ENCODE measurements around the gene LRRC26. TPM values are rescaled to one million over a fixed set of nuclear protein-coding genes. Genes with fewer than 3 reads are reported as not detected.

LRRC26 gene
- total and polyA plus RNA-seq, 2 donors (not counting 3 experiments of a cell fraction or from before 2014, with no cell fraction given): 0.08 TPM; not detected in 1

DNA sequence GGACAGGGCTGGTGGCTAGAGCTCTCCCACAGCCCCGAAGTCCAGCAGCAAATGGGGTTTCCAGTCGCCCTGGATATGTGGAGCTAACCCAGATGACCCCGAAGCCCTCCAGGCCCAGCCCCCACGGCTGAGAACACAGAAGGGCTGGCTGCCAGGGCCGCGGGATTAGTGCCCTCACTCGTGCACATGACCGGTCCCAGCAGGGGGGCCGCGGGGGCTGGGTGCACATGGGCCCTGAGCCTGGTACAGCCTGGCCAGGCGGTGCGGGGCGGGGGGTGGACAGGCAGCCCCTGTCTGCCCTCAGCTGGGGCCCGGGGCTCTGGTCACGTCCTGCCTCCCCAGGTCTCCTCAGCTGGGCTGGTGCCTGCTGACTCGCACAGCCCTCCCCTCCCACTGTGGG lies 24.5 kb upstream of the LRRC26 start:
- BruUV-seq (replicated peaks): no TSS peak
- no peak overlapping the region for H3K4me3 ChIP-seq (replicated peaks in 1 of 3; ENCODE audit: insufficient read depth in 1 of 3, low read depth in 1 of 3, low read length in 3 of 3)
- H3K9me3 ChIP-seq (replicated peaks; ENCODE audit: control insufficient read depth, insufficient read depth, low read length): no peaks in the 10 kb centered on the region
- no peaks in the 10 kb centered on the region for H3K9me1 ChIP-seq (replicated peaks; ENCODE audit: control insufficient read depth, extremely low read depth, insufficient read depth, low read length)
- CTCF ChIA-PET: interaction anchor here (1.4 to 2.0 kb wide), 2 partner anchors 33 to 42 kb away, joined by 3 to 6 read pairs; partner anchors contain the start of gene RNF224
- intact Hi-C loops (cut with micrococcal nuclease) (no loop called here), dilution Hi-C loops (cut with MboI; ENCODE audit: extremely low pct_ligation_motif_present, low sequenced_read_pairs) (no loop called here)
- H3K79me2 ChIP-seq (ENCODE audit: control insufficient read depth, insufficient read depth, low read length): peaks cover 11% of the 10 kb centered on the region
- H3K27ac ChIP-seq (ENCODE audit: insufficient read depth, low read depth, low read length): no peak overlapping the region
- FAIRE-seq (no peak), DNase-seq (ENCODE audit: low read depth, low spot score) (no peak)
- H4K20me1 ChIP-seq (replicated peaks; ENCODE audit: control insufficient read depth, extremely low read depth, insufficient read depth, low read length): no peaks in the 10 kb centered on the region
- no peaks in the 10 kb centered on the region for H3K27me3 ChIP-seq (ENCODE audit: control insufficient read depth in 2 of 2, insufficient read depth in 2 of 2, low read length in 2 of 2)
- H3K4me1 ChIP-seq (ENCODE audit: control insufficient read depth, extremely low read depth, insufficient read depth, low read length): peaks cover 8% of the 10 kb centered on the region
- H2AFZ ChIP-seq (ENCODE audit: low read depth, low read length): no peak overlapping the region
- H3K4me2 ChIP-seq (ENCODE audit: insufficient read depth, low read length): no peak overlapping the region
- peaks cover 0 to 14% of the 10 kb centered on the region in 2 experiments for H3K36me3 ChIP-seq (ENCODE audit: control insufficient read depth in 2 of 2, extremely low read depth in 1 of 2, insufficient read depth in 2 of 2, low read length in 2 of 2)
- TF ChIP-seq POLR2AphosphoS5 (IDR thresholded peaks at IDR 0.05; ENCODE audit: insufficient read depth, low read depth, low read length) (no peak), GATA2 (IDR thresholded peaks at IDR 0.05; ENCODE audit: insufficient read depth, insufficient read length, low read depth, low read length) (no peak), EZH2 (IDR thresholded peaks at IDR 0.05; ENCODE audit: borderline replicate concordance, low read depth, low read length, severe bottlenecking) (no peak), FOS (IDR thresholded peaks at IDR 0.05; ENCODE audit: borderline replicate concordance, insufficient read depth, low read length) (no peak), POLR2A (IDR thresholded peaks at IDR 0.05; ENCODE audit: low read depth, low read length) (no peak), JUN (IDR thresholded peaks at IDR 0.05; ENCODE audit: borderline replicate concordance, insufficient read depth, insufficient read length, low read depth) (no peak), MYC (IDR thresholded peaks at IDR 0.05; ENCODE audit: low read depth, low read length) (no peak)
- TF ChIP-seq, protein P1, sequence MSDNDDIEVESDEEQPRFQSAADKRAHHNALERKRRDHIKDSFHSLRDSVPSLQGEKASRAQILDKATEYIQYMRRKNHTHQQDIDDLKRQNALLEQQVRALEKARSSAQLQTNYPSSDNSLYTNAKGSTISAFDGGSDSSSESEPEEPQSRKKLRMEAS (IDR thresholded peaks at IDR 0.05; ENCODE audit: insufficient read depth, insufficient read length): no peak
- TF ChIP-seq, protein P2, sequence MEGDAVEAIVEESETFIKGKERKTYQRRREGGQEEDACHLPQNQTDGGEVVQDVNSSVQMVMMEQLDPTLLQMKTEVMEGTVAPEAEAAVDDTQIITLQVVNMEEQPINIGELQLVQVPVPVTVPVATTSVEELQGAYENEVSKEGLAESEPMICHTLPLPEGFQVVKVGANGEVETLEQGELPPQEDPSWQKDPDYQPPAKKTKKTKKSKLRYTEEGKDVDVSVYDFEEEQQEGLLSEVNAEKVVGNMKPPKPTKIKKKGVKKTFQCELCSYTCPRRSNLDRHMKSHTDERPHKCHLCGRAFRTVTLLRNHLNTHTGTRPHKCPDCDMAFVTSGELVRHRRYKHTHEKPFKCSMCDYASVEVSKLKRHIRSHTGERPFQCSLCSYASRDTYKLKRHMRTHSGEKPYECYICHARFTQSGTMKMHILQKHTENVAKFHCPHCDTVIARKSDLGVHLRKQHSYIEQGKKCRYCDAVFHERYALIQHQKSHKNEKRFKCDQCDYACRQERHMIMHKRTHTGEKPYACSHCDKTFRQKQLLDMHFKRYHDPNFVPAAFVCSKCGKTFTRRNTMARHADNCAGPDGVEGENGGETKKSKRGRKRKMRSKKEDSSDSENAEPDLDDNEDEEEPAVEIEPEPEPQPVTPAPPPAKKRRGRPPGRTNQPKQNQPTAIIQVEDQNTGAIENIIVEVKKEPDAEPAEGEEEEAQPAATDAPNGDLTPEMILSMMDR (IDR thresholded peaks at IDR 0.05; ENCODE audit: extremely low read depth in 1 of 2, insufficient read depth in 1 of 2, low read depth in 1 of 2, low read length in 2 of 2): no peak
- H3K9ac ChIP-seq (replicated peaks; ENCODE audit: extremely low read depth, insufficient read depth, low read length): no peak overlapping the region
- POLR2A ChIA-PET: no interaction called here

Data from endothelial cell of umbilical vein (primary cell).